ENCODE data around the gene RIN2. TPM values are rescaled to one million over a fixed set of nuclear protein-coding genes. Genes with fewer than 3 reads are reported as not detected.

The RIN2 gene
- total RNA-seq, 1 donor = 102 TPM

- DNase-seq (ENCODE audit: low read depth) = no peak
- H3K4me3 ChIP-seq (ENCODE audit: low read depth, low read length) = no peak overlapping the region
Measured at GRCh38 chr20:19714579-19714840, 43.5 kb upstream of the RIN2 start.

GRCh38 chr20:19715986-19716385 lies 42.1 kb upstream of the RIN2 start:
- no peak for TF ChIP-seq CTCF (IDR thresholded peaks at IDR 0.05; ENCODE audit: insufficient read depth, low read depth, low read length)
- DNase-seq (ENCODE audit: low read depth) = no peak
- H3K4me3 ChIP-seq (ENCODE audit: low read depth, low read length) = no peak overlapping the region

More at GRCh38 chr20:19714579-19714840, 43.5 kb upstream of the RIN2 start:
- TF ChIP-seq CTCF (IDR thresholded peaks at IDR 0.05; ENCODE audit: insufficient read depth, low read depth, low read length) = no peak

- no peak overlapping the region for H3K4me3 ChIP-seq (ENCODE audit: low read depth, low read length)
- TF ChIP-seq CTCF (IDR thresholded peaks at IDR 0.05; ENCODE audit: insufficient read depth, low read depth, low read length) = no peak
- no peak for DNase-seq (ENCODE audit: low read depth)
Measured at GRCh38 chr20:19718880-19719279, 39.2 kb upstream of the RIN2 start.

- TF ChIP-seq CTCF (IDR thresholded peaks at IDR 0.05; ENCODE audit: insufficient read depth, low read depth, low read length) = no peak
- no peak for DNase-seq (ENCODE audit: low read depth)
Measured at GRCh38 chr20:19720991-19721390, 37.1 kb upstream of the RIN2 start.

GRCh38 chr20:19723051-19723450 lies 35.0 kb upstream of the RIN2 start:
- no peak overlapping the region for H3K4me3 ChIP-seq (ENCODE audit: low read depth, low read length)
- TF ChIP-seq CTCF (IDR thresholded peaks at IDR 0.05; ENCODE audit: insufficient read depth, low read depth, low read length) = no peak
- DNase-seq (ENCODE audit: low read depth) = no peak

More at GRCh38 chr20:19720991-19721390, 37.1 kb upstream of the RIN2 start:
- no peak overlapping the region for H3K4me3 ChIP-seq (ENCODE audit: low read depth, low read length)

GRCh38 chr20:19723813-19724430 lies 34.1 kb upstream of the RIN2 start:
- DNase-seq (ENCODE audit: low read depth) = no peak
- no peak overlapping the region for H3K4me3 ChIP-seq (ENCODE audit: low read depth, low read length)
- no peak for TF ChIP-seq CTCF (IDR thresholded peaks at IDR 0.05; ENCODE audit: insufficient read depth, low read depth, low read length)

- no peak overlapping the region for H3K4me3 ChIP-seq (ENCODE audit: low read depth, low read length)
- no peak for DNase-seq (ENCODE audit: low read depth)
- no peak for TF ChIP-seq CTCF (IDR thresholded peaks at IDR 0.05; ENCODE audit: insufficient read depth, low read depth, low read length)
Measured at GRCh38 chr20:19725373-19725772, 32.7 kb upstream of the RIN2 start.
